Lung (tissue), 12 donors: ENCODE data around the gene ADAMTSL2. TPM values are rescaled to one million over a fixed set of nuclear protein-coding genes. Genes with fewer than 3 reads are reported as not detected.

ENCODE experiments used
- ATAC-seq: fragments of 200-7000 bp; cut with Tn5 transposase; one replicate; pipeline ENCODE4 v1.9.1; 2020; ENCODE audit warnings: moderate number of reproducible peaks; ENCODE audit not compliant: insufficient read depth, low FRiP score
- DNase-seq, 3 donors: peaks; one replicate each; pipeline ENCODE4 v3.0.0-alpha.2; 2013 to 2017
- H3K27ac ChIP-seq, 2 donors: one replicate each; pipeline ENCODE4 v1.5.1; 2013; ENCODE audit warnings: mild to moderate bottlenecking in 2 of 2, moderate library complexity in 2 of 2, control low read depth in 1 of 2, inconsistent platforms in 1 of 2, low read depth in 1 of 2, low read length in 1 of 2
- H3K27me3 ChIP-seq, 3 donors: one replicate each; pipeline ENCODE4 v1.5.1; 2013; ENCODE audit warnings: low read length in 2 of 3; ENCODE audit not compliant: control insufficient read depth in 3 of 3, insufficient read depth in 3 of 3
- H3K36me3 ChIP-seq, 4 donors: one replicate each; pipeline ENCODE4 v1.5.1; 2013; ENCODE audit warnings: low read length in 4 of 4, mild to moderate bottlenecking in 1 of 4, moderate library complexity in 1 of 4; ENCODE audit not compliant: control insufficient read depth in 4 of 4, insufficient read depth in 4 of 4
- H3K4me1 ChIP-seq, 5 donors: one replicate each; pipeline ENCODE4 v1.5.1; 2013; ENCODE audit warnings: low read length in 5 of 5, mild to moderate bottlenecking in 2 of 5, moderate library complexity in 1 of 5; ENCODE audit not compliant: control insufficient read depth in 5 of 5, insufficient read depth in 5 of 5
- H3K4me3 ChIP-seq: one replicate; pipeline ENCODE4 v1.5.1; 2013; ENCODE audit warnings: mild to moderate bottlenecking, control low read depth, moderate library complexity
- H3K9ac ChIP-seq, 2 donors: one replicate each; pipeline ENCODE4 v1.5.1; 2013; ENCODE audit warnings: low read length in 2 of 2, control low read depth in 1 of 2; ENCODE audit not compliant: insufficient read depth in 1 of 2
- H3K9me3 ChIP-seq, 4 donors: one replicate each; pipeline ENCODE4 v1.5.1; 2013; ENCODE audit warnings: low read length in 3 of 4, mild to moderate bottlenecking in 1 of 4, moderate library complexity in 1 of 4; ENCODE audit not compliant: control insufficient read depth in 4 of 4, insufficient read depth in 3 of 4
- WGBS, 2 donors: extraction: QIAGEN DNeasy Blood & Tissue Kit; methylation state at CpG; one replicate each; pipeline ENCODE4 v1.1.7; 2013; 5-methylcytosine and 5-hydroxymethylcytosine counted together
- polyA plus RNA-seq, 2 donors: library from polyadenylated mRNA; stranded (reverse); fragments of 200-250 nt; gene quantifications; one replicate each; pipeline ENCODE4 v1.2.1, GENCODE V29; 2013
- total RNA-seq, 2 donors: library from RNA; depleted of rRNA in 1 of 2; stranded (reverse); fragments of >200 nt in 1 of 2; gene quantifications; one replicate each; pipeline ENCODE4 v1.2.1, GENCODE V29; 2014 to 2021
- TF ChIP-seq, protein P1 (sequence below): IDR thresholded peaks from 2 replicates; pipeline ENCODE4 v1.5.1; 2012; ENCODE audit warnings: mild to moderate bottlenecking; ENCODE audit errors: control extremely low read depth, extremely low read depth
- donor health status: control.
- donor health status: control.
- donor health status: Bipolar disorder and iron deficiency.
- donor health status: healthy.
- donor health status: DM: yes; HTN: yes; CAD: no.

Gene ADAMTSL2
- total and polyA plus RNA-seq, 4 donors = 6.4 to 20.6 (median 10.1) TPM

DNA sequence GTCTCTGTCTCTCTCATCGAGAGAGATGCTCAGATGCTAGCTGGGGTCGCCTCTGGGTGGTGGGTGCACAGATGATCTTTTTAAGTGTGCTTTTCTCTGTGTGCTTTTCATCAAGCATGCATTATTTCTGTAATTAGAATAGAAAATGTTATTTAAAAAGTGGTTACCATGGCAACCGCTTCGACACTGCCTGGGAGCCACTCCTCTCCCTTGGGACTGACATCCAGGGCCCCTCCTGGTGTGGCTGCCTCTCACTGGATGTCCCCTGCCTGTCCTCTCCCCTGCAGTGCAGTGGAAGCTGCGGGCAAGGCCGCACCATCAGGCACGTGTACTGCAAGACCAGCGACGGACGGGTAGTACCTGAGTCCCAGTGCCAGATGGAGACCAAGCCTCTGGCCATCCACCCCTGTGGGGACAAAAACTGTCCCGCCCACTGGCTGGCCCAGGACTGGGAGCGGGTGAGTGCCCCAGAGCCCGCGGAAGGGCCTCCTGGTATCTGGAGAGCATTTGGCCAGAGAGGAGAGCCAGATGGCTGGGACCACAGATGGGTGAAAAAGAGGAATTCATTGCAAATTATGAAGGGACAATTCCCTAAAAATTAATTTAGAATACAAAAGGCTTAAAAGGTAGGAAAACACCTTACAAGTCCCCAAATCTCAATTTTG lies 34.7 kb downstream of the ADAMTSL2 start:
- no peak for DNase-seq
- H3K9ac ChIP-seq = no peak overlapping the region
- H3K27me3 ChIP-seq = peaks cover 0 to 5% (median 0%) of the 10 kb centered on the region in 3 donors
- WGBS, 2 donors = 91% methylated on average over 14 of the region's 14 CpGs
- H3K27ac ChIP-seq = no peak overlapping the region
- no peaks in the 10 kb centered on the region for H3K9me3 ChIP-seq
- no peak overlapping the region for H3K4me3 ChIP-seq
- TF ChIP-seq, protein P1, sequence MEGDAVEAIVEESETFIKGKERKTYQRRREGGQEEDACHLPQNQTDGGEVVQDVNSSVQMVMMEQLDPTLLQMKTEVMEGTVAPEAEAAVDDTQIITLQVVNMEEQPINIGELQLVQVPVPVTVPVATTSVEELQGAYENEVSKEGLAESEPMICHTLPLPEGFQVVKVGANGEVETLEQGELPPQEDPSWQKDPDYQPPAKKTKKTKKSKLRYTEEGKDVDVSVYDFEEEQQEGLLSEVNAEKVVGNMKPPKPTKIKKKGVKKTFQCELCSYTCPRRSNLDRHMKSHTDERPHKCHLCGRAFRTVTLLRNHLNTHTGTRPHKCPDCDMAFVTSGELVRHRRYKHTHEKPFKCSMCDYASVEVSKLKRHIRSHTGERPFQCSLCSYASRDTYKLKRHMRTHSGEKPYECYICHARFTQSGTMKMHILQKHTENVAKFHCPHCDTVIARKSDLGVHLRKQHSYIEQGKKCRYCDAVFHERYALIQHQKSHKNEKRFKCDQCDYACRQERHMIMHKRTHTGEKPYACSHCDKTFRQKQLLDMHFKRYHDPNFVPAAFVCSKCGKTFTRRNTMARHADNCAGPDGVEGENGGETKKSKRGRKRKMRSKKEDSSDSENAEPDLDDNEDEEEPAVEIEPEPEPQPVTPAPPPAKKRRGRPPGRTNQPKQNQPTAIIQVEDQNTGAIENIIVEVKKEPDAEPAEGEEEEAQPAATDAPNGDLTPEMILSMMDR = no peak
- H3K36me3 ChIP-seq = peaks cover 0 to 4% (median 0%) of the 10 kb centered on the region in 4 donors
- H3K4me1 ChIP-seq = peaks cover 0 to 46% (median 12%) of the 10 kb centered on the region in 5 donors
- no peak for ATAC-seq

DNA sequence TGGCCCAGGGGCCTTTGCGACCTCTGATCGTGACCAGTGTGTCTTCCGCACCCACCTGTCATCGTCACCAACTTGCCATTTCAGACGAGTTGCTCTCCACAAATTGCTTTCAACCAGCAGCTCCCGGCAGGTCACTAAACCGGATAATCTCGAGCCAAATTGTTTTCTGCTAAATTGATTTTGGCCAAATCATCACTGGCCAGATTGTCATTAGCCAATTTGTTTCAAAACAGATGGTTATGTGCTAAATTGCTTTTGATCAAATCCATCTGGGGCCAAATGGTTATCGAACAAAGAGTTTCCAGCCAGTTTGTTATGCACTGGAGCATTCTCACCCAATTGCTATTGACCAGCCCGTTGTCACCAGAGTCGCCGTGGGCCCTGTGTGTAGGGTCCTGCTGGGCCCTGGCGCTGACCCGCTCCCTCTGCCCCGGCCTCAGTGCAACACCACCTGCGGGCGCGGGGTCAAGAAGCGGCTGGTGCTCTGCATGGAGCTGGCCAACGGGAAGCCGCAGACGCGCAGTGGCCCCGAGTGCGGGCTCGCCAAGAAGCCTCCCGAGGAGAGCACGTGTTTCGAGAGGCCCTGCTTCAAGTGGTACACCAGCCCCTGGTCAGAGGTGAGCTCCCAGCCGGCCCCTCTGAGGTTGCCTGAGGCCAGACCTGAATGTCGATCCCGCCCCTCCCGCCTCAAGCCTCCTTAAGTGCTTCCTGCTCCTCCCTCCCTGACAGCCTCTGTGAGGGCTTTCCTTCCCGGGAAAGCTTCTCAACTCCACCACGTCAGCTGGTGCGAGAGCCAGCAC lies 35.6 kb downstream of the ADAMTSL2 start:
- H3K36me3 ChIP-seq = peaks cover 0 to 4% (median 0%) of the 10 kb centered on the region in 4 donors
- H3K27me3 ChIP-seq = no peaks in the 10 kb centered on the region
- no peaks in the 10 kb centered on the region for H3K9me3 ChIP-seq
- ATAC-seq = no peak
- DNase-seq = peak in 2 of 3 donors; percentile 24 to 52
- H3K4me3 ChIP-seq = no peak overlapping the region
- TF ChIP-seq, protein P1 = no peak
- no peak overlapping the region for H3K27ac ChIP-seq
- WGBS, 2 donors = 64 to 72% methylated on average over 36 of the region's 36 CpGs
- peaks cover 0 to 43% (median 8%) of the 10 kb centered on the region in 5 donors for H3K4me1 ChIP-seq
- H3K9ac ChIP-seq = no peak overlapping the region

DNA sequence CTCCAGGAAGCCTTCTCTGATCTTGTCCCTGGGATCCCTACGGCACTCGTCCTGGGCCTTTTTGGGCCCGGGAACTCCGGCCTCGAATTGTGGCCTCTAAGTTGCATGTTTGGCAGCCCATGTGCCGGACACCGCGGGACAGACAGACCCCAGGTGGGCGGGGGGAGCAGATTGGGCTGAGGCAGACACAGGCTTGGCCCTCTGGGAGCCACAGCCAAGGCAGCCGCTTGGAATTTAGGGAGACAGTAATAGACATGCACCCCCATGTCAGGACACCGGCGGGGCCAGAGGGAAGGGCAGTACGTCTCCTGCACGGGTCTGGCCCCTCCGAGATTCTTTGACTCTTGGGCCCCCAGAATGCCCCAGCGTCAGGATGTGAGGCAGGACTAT lies 36.2 kb downstream of the ADAMTSL2 start:
- Histone ChIP-seq H3K27ac (no peak overlapping the region), H3K4me1 (peaks cover 0 to 41% (median 8%) of the 10 kb centered on the region in 5 donors)
- DNase-seq = no peak

More for the DNA sequence above, 36.2 kb downstream of the ADAMTSL2 start:
- Histone ChIP-seq H3K27me3 (no peaks in the 10 kb centered on the region), H3K36me3 (peaks cover 0 to 4% (median 0%) of the 10 kb centered on the region in 4 donors), H3K9me3 (no peaks in the 10 kb centered on the region), H3K9ac (no peak overlapping the region), H3K4me3 (no peak overlapping the region)
- 77 to 84% methylated on average over 16 of the region's 16 CpGs for WGBS, 2 donors
- ATAC-seq = no peak
- TF ChIP-seq, protein P1 = no peak
